GM12878 (cell line): ENCODE measurements around the gene HPCA. TPM values are rescaled to one million over a fixed set of nuclear protein-coding genes. Genes with fewer than 3 reads are reported as not detected.

Source experiments
- ATAC-seq: fragments of 200-7000 bp; cut with Tn5 transposase; 3 replicates; pipeline ENCODE4 v1.9.1; 2020; ENCODE audit warnings: mild to moderate bottlenecking, moderate library complexity
- BruUV-seq: library from RNA; stranded (reverse); fragments of 400-500 nt; replicated peaks from 2 replicates; lab custom pipeline; 2021; lab: Mats Ljungman, UMichigan
- CTCF ChIA-PET: fragments of 300-600 bp; sonication (Branson Sonifier 250); formaldehyde crosslinking; extraction: SDS; loops from one replicate; lab custom pipeline; 2021; ENCODE audit warnings: inconsistent platforms; lab: Yijun Ruan, JAX
- POLR2A ChIA-PET: fragments of 350-600 bp; formaldehyde crosslinking; extraction: SDS; loops from one replicate; lab custom pipeline; 2021; ENCODE audit warnings: inconsistent platforms; lab: Charles Lee
- RAD21 ChIA-PET: fragments of 300-600 bp; sonication (Branson Sonifier 250); formaldehyde crosslinking; loops from one replicate; lab custom pipeline; 2023; ENCODE audit warnings: antibody characterized with exemption; ENCODE audit not compliant: unreplicated experiment; lab: Charles Lee
- SMC1A ChIA-PET: fragments of 300-600 bp; sonication (Branson Sonifier 250); formaldehyde crosslinking; loops from one replicate; lab custom pipeline; 2023; ENCODE audit not compliant: unreplicated experiment, uncharacterized antibody; lab: Charles Lee
- DNase-seq: peaks from one replicate; pipeline ENCODE4 v3.0.0-alpha.2; 2011; ENCODE audit warnings: low read depth, low spot score
- FAIRE-seq: peaks from 3 replicates; lab custom pipeline; 2011; peaks lifted over from hg19 to GRCh38; lab: Jason Lieb, UNC
- H2AFZ ChIP-seq: 2 replicates; pipeline ENCODE4 v1.6.0; 2011; ENCODE audit warnings: low read depth, low read length, control low read depth; ENCODE audit not compliant: control insufficient read depth
- H3K27ac ChIP-seq: 2 replicates; pipeline ENCODE4 v1.5.1; 2011; ENCODE audit warnings: control low read depth; ENCODE audit not compliant: control insufficient read depth, insufficient read depth
- H3K27me3 ChIP-seq, 2 experiments: replicated peaks in 1 of 2; 2 replicates each; pipeline versions ENCODE4 v1.6.0 to v1.6.1; 2011; ENCODE audit warnings: low read length in 1 of 2; ENCODE audit not compliant: control insufficient read depth in 2 of 2, insufficient read depth in 2 of 2
- H3K36me3 ChIP-seq, 2 experiments: 2 replicates each; pipeline ENCODE4 v1.5.1; 2011; ENCODE audit warnings: low read length in 1 of 2; ENCODE audit not compliant: control insufficient read depth in 2 of 2, insufficient read depth in 2 of 2
- H3K4me1 ChIP-seq: 2 replicates; pipeline ENCODE4 v1.6.1; 2011; ENCODE audit warnings: mild to moderate bottlenecking, low read length, moderate library complexity, mixed read lengths; ENCODE audit not compliant: control insufficient read depth, insufficient read depth
- H3K4me2 ChIP-seq: 2 replicates; pipeline ENCODE4 v1.6.0; 2011; ENCODE audit warnings: control low read depth; ENCODE audit not compliant: control insufficient read depth, insufficient read depth
- H3K4me3 ChIP-seq: fragments of 200-600 bp; sonication (generic); 2 replicates; pipeline ENCODE4 v1.5.1; 2016
- H3K79me2 ChIP-seq: 2 replicates; pipeline ENCODE4 v1.6.0; 2011; ENCODE audit warnings: low read length; ENCODE audit not compliant: control insufficient read depth, insufficient read depth
- H3K9ac ChIP-seq: 2 replicates; pipeline ENCODE4 v1.8.0; 2011; ENCODE audit warnings: low read length, control low read depth, mixed read lengths; ENCODE audit not compliant: control insufficient read depth, insufficient read depth
- H3K9me3 ChIP-seq: replicated peaks from 3 replicates; pipeline ENCODE4 v1.5.1; 2011; ENCODE audit warnings: mild to moderate bottlenecking, low read length; ENCODE audit not compliant: control insufficient read depth, insufficient read depth
- H4K20me1 ChIP-seq: 2 replicates; pipeline ENCODE4 v1.6.0; 2011; ENCODE audit not compliant: control insufficient read depth, insufficient read depth
- BACH1 ChIP-seq: fragments of 450-650 bp; IDR thresholded peaks from 2 replicates; pipeline ENCODE4 v1.6.1; 2017; ENCODE audit warnings: mild to moderate bottlenecking, borderline replicate concordance
- BMI1 ChIP-seq: fragments of 450-650 bp; IDR thresholded peaks from 2 replicates; pipeline ENCODE4 v1.6.1; 2016; ENCODE audit warnings: mild to moderate bottlenecking, moderate library complexity, borderline replicate concordance
- CREM ChIP-seq: IDR thresholded peaks from 2 replicates; pipeline ENCODE4 v1.6.1; 2014; ENCODE audit warnings: antibody characterized with exemption, low read depth
- JUNB ChIP-seq: IDR thresholded peaks from 2 replicates; pipeline ENCODE4 v1.6.1; 2016; ENCODE audit warnings: antibody characterized with exemption, mild to moderate bottlenecking
- NR2C1 ChIP-seq: fragments of 450-650 bp; IDR thresholded peaks from 2 replicates; pipeline ENCODE4 v1.6.1; 2017; ENCODE audit warnings: antibody characterized with exemption, mild to moderate bottlenecking, moderate library complexity
- PAX5 ChIP-seq: IDR thresholded peaks from 2 replicates; pipeline ENCODE4 v1.6.1; 2011; ENCODE audit warnings: low read depth, low read length, borderline replicate concordance
- RB1 ChIP-seq: fragments of 450-650 bp; formaldehyde crosslinking; IDR thresholded peaks from 2 replicates; pipeline ENCODE4 v1.6.1; 2017; ENCODE audit warnings: mild to moderate bottlenecking, borderline replicate concordance
- RCOR1 ChIP-seq: conservative IDR thresholded peaks from 2 replicates; pipeline ENCODE4 v1.6.1; 2012; ENCODE audit warnings: low read depth, low read length, improper control_type of control experiment
- RUNX3 ChIP-seq: IDR thresholded peaks from 2 replicates; pipeline ENCODE4 v1.6.1; 2012; ENCODE audit warnings: low read length, inconsistent platforms
- SIX5 ChIP-seq: IDR thresholded peaks from 2 replicates; pipeline ENCODE4 v1.6.1; 2011; ENCODE audit warnings: mild to moderate bottlenecking, low read depth, low read length, moderate library complexity; ENCODE audit not compliant: severe bottlenecking
- STAT3 ChIP-seq: IDR thresholded peaks from 2 replicates; pipeline ENCODE4 v1.6.1; 2011; ENCODE audit warnings: low read depth, low read length, improper control_type of control experiment
- SUZ12 ChIP-seq: fragments of 200-600 bp; sonication (generic); IDR thresholded peaks from one replicate; pipeline ENCODE4 v1.6.1; 2018; ENCODE audit warnings: antibody characterized with exemption, mild to moderate bottlenecking; ENCODE audit not compliant: unreplicated experiment
- ZZZ3 ChIP-seq: IDR thresholded peaks from 2 replicates; pipeline ENCODE4 v1.6.1; 2011; ENCODE audit warnings: low read depth; ENCODE audit not compliant: control insufficient read depth, insufficient read length
- WGBS: methylation state at CpG from one replicate; pipeline ENCODE4 v1.1.6; 2016; ENCODE audit warnings: low lambda C conversion rate; ENCODE audit not compliant: insufficient replicate concordance, insufficient coverage; ENCODE audit errors: missing lambda C conversion rate; 5-methylcytosine and 5-hydroxymethylcytosine counted together
- in situ Hi-C: fragments of 300-500 bp; cut with MboI; formaldehyde crosslinking; loops from 9 replicates; pipeline ENCODE4 v1.14.3; 2018; ENCODE audit warnings: mixed read lengths
- intact Hi-C: fragments of 100-400 bp; cut with micrococcal nuclease; formaldehyde crosslinking; loops from one replicate; pipeline ENCODE4 v1.14.2; 2022; ENCODE audit not compliant: unreplicated experiment
- polyA plus RNA-seq, 11 experiments: library from polyadenylated mRNA; depleted of rRNA in 4 of 11; unstranded in 6 of 11; stranded (reverse) in 5 of 11; fragments of >200 nt; fragmentation: Nextera tagmentation in 4 of 11; fragmentation: Illumina TruSeq in 1 of 11; extraction: Ambion mirVana in 4 of 11; extraction: Trizol in 1 of 11; gene quantifications; 1 replicate in 1 of 11; 2 replicates in 10 of 11; pipeline versions ENCODE4 v1.2.1 to v1.2.3, GENCODE V29; 2011 to 2016; ENCODE audit warnings: inconsistent platforms in 2 of 11, missing spikeins in 2 of 11, low read depth in 1 of 11
- total RNA-seq, 4 experiments: library from RNA; depleted of rRNA in 3 of 4; stranded (reverse); fragments of >200 nt in 3 of 4; fragmentation: Illumina TruSeq in 1 of 4; extraction: Trizol in 1 of 4; gene quantifications; 2 replicates each; pipeline versions ENCODE4 v1.2.1 to v1.2.3, GENCODE V29; 2013 to 2021
- TF ChIP-seq, protein P1 (sequence below): IDR thresholded peaks from 2 replicates; pipeline ENCODE4 v1.6.1; 2012; ENCODE audit warnings: low read length, inconsistent platforms
- TF ChIP-seq, protein P2 (sequence below): IDR thresholded peaks from 2 replicates; pipeline ENCODE4 v1.6.1; 2011; ENCODE audit warnings: borderline replicate concordance, low read depth, mild to moderate bottlenecking, moderate library complexity, low read length; ENCODE audit not compliant: insufficient read depth, poor library complexity, severe bottlenecking
- TF ChIP-seq, protein P3 (sequence below): fragments of 450-650 bp; formaldehyde crosslinking; IDR thresholded peaks from 2 replicates; pipeline ENCODE4 v1.4.0; 2022; ENCODE audit warnings: mild to moderate bottlenecking, moderate library complexity
- TF ChIP-seq, protein P4 (sequence below): fragments of 450-650 bp; IDR thresholded peaks from 2 replicates; pipeline ENCODE4 v1.6.1; 2017; ENCODE audit warnings: borderline replicate concordance

HPCA gene
- total and polyA plus RNA-seq, 10 of the 15 experiments (the other 5 are each of a cell fraction or from before 2014, with no cell fraction given) = 0.11 TPM; not detected in 9

DNA sequence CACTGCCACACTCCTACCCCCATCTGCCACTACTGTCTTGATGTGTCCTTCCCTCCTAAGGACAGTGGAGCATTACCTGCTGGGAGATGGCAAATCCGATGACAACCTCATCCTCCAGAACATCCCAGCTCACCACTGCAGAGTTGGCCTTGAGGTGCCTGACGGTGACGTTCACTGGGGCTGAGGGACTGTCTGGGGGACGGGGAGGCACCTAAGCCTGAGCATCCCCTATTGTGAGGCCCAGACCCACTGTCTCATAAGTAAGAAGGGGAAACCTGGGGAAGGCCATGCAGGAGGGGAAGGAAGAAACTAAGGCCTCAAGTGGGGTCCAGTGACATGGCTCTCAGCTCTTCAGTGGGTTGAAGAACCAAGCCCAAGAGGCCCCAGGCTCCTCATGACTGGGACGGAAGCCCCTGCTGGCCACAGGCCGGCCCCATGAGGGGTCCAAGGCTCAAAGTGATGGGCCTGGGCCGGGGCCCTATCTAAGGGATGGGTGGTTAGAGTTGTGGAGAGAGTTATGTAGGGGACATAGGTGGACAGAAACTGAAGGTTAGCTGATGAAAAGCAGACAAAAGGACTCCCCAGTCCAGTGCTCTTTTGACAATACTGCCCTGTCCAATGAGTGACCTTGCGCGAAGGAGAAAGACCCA is 17.4 kb upstream of the HPCA start:
- no peaks in the 10 kb centered on the region for H3K79me2 ChIP-seq
- POLR2A ChIA-PET = no interaction called here
- H2AFZ ChIP-seq = no peak overlapping the region
- H3K36me3 ChIP-seq = peaks cover 0 to 2% of the 10 kb centered on the region in 2 experiments; a peak in 3 of 4 replicates
- in situ Hi-C loops (no loop called here), intact Hi-C loops (no loop called here)
- RAD21 ChIA-PET = interaction anchor here (0.6 kb wide), 1 partner anchor 444 kb away, joined by 3 read pairs; no protein-coding TSS in a partner anchor
- CTCF ChIA-PET = interaction anchor here (0.9 kb wide), 1 partner anchor 348 kb away, joined by 5 read pairs; no protein-coding TSS in a partner anchor
- 78% methylated on average over 9 of the region's 9 CpGs for WGBS
- no peaks in the 10 kb centered on the region; the same call in 1 of the 2 replicates for H3K4me1 ChIP-seq
- no peak overlapping the region for H3K4me2 ChIP-seq
- H3K9ac ChIP-seq = no peak overlapping the region
- no peaks in the 10 kb centered on the region; the same call in 1 of the 2 replicates for H4K20me1 ChIP-seq
- no peak for DNase-seq
- H3K4me3 ChIP-seq = no peak overlapping the region
- SMC1A ChIA-PET = no interaction called here
- FAIRE-seq = no peak
- no peaks in the 10 kb centered on the region for H3K9me3 ChIP-seq
- peaks cover 9 to 12% of the 10 kb centered on the region in 2 experiments; a peak in 3 of 4 replicates for H3K27me3 ChIP-seq
- BruUV-seq = no TSS peak
- no peak overlapping the region for H3K27ac ChIP-seq
- ATAC-seq = no peak
- TF ChIP-seq JUNB (no peak), NR2C1 (no peak), STAT3 (no peak), PAX5 (no peak), SUZ12 (no peak), SIX5 (no peak), ZZZ3 (no peak), RUNX3 (no peak), RCOR1 (no peak), CREM (no peak), RB1 (no peak), BACH1 (no peak), BMI1 (no peak)
- TF ChIP-seq, protein P1, sequence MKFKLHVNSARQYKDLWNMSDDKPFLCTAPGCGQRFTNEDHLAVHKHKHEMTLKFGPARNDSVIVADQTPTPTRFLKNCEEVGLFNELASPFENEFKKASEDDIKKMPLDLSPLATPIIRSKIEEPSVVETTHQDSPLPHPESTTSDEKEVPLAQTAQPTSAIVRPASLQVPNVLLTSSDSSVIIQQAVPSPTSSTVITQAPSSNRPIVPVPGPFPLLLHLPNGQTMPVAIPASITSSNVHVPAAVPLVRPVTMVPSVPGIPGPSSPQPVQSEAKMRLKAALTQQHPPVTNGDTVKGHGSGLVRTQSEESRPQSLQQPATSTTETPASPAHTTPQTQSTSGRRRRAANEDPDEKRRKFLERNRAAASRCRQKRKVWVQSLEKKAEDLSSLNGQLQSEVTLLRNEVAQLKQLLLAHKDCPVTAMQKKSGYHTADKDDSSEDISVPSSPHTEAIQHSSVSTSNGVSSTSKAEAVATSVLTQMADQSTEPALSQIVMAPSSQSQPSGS = no peak
- TF ChIP-seq, protein P2, sequence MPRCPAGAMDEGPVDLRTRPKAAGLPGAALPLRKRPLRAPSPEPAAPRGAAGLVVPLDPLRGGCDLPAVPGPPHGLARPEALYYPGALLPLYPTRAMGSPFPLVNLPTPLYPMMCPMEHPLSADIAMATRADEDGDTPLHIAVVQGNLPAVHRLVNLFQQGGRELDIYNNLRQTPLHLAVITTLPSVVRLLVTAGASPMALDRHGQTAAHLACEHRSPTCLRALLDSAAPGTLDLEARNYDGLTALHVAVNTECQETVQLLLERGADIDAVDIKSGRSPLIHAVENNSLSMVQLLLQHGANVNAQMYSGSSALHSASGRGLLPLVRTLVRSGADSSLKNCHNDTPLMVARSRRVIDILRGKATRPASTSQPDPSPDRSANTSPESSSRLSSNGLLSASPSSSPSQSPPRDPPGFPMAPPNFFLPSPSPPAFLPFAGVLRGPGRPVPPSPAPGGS = no peak
- TF ChIP-seq, protein P3, sequence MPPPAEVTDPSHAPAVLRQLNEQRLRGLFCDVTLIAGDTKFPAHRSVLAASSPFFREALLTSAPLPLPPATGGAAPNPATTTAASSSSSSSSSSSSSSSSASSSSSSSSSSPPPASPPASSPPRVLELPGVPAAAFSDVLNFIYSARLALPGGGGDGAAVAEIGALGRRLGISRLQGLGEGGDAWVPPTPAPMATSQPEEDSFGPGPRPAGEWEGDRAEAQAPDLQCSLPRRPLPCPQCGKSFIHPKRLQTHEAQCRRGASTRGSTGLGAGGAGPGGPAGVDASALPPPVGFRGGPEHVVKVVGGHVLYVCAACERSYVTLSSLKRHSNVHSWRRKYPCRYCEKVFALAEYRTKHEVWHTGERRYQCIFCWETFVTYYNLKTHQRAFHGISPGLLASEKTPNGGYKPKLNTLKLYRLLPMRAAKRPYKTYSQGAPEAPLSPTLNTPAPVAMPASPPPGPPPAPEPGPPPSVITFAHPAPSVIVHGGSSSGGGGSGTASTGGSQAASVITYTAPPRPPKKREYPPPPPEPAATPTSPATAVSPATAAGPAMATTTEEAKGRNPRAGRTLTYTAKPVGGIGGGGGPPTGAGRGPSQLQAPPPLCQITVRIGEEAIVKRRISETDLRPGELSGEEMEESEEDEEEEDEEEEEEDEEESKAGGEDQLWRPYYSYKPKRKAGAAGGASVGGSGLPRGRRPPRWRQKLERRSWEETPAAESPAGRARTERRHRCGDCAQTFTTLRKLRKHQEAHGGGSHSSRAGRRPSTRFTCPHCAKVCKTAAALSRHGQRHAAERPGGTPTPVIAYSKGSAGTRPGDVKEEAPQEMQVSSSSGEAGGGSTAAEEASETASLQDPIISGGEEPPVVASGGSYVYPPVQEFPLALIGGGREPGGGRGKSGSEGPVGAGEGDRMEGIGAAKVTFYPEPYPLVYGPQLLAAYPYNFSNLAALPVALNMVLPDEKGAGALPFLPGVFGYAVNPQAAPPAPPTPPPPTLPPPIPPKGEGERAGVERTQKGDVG = no peak
- TF ChIP-seq, protein P4, sequence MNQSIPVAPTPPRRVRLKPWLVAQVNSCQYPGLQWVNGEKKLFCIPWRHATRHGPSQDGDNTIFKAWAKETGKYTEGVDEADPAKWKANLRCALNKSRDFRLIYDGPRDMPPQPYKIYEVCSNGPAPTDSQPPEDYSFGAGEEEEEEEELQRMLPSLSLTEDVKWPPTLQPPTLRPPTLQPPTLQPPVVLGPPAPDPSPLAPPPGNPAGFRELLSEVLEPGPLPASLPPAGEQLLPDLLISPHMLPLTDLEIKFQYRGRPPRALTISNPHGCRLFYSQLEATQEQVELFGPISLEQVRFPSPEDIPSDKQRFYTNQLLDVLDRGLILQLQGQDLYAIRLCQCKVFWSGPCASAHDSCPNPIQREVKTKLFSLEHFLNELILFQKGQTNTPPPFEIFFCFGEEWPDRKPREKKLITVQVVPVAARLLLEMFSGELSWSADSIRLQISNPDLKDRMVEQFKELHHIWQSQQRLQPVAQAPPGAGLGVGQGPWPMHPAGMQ = no peak
